GM10248 (cell line): ENCODE measurements around the gene CAPNS2.
"Not testable (repeated sequence)": the region's sequence is repeated elsewhere in the genome, so short reads cannot be mapped to it uniquely, and the experiment has no call there.

Experiments used
- CTCF ChIA-PET: fragments of 300-600 bp; sonication (Branson Sonifier 250); formaldehyde crosslinking; extraction: SDS; loops from one replicate; lab custom pipeline; 2021; ENCODE audit warnings: antibody characterized with exemption; lab: Yijun Ruan, JAX
- POLR2A ChIA-PET: fragments of 350-650 bp; sonication (Branson Sonifier 250); formaldehyde crosslinking; extraction: SDS; loops from one replicate; lab custom pipeline; 2020; ENCODE audit warnings: antibody characterized with exemption; lab: Yijun Ruan, JAX
- DNase-seq: peaks from one replicate; pipeline ENCODE4 v3.0.0; 2012; ENCODE audit errors: extremely low spot score
- TF ChIP-seq, protein P1 (sequence below): IDR thresholded peaks from 2 replicates; pipeline ENCODE4 v1.5.1; 2012; ENCODE audit warnings: mild to moderate bottlenecking, low read depth; ENCODE audit errors: extremely low read depth, missing control alignments, control extremely low read depth

The CAPNS2 gene

DNA sequence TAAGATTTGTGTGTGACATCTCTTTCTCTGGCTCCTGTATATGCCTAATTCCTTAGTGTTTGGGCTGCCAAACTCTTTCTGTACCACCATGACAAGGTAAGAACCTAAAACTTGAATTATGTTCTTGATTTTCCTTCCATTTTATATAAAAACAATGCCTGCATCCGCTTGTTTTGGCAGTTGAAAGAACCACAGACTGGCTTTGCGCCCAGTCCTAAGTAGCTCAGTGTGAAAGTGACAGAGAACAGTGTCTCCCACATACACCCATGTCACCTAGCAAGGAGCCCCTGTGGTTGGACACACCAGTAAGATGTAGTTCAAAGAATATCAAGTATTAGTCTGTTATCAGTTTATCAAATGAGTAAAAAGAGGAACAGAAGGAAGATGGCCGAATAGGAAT lies 48.6 kb downstream of the CAPNS2 start:
- POLR2A ChIA-PET = no interaction called here
- TF ChIP-seq, protein P1, sequence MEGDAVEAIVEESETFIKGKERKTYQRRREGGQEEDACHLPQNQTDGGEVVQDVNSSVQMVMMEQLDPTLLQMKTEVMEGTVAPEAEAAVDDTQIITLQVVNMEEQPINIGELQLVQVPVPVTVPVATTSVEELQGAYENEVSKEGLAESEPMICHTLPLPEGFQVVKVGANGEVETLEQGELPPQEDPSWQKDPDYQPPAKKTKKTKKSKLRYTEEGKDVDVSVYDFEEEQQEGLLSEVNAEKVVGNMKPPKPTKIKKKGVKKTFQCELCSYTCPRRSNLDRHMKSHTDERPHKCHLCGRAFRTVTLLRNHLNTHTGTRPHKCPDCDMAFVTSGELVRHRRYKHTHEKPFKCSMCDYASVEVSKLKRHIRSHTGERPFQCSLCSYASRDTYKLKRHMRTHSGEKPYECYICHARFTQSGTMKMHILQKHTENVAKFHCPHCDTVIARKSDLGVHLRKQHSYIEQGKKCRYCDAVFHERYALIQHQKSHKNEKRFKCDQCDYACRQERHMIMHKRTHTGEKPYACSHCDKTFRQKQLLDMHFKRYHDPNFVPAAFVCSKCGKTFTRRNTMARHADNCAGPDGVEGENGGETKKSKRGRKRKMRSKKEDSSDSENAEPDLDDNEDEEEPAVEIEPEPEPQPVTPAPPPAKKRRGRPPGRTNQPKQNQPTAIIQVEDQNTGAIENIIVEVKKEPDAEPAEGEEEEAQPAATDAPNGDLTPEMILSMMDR = no peak
- CTCF ChIA-PET = no interaction called here
- DNase-seq = no peak

DNA sequence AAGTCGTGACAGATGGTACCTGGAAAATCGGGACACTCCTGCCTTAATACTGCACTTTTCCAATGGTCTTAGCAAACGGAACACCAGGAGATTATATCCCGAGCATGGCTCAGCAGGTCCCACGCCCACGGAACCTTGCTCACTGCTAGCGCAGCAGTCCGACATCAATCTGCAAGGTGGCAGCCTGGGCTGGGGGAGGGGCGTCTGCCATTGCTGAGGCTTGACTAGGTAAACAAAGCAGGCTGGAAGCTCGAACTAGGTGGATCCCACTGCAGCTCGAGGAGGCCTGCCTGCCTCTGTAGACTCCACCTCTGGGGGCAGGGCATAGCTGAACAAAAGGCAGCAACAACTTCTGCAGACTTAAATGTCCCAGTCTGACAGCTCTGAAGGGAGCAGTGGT lies 49.2 kb downstream of the CAPNS2 start:
- CTCF ChIA-PET, DNase-seq, POLR2A ChIA-PET: not testable (repeated sequence)
